ENCODE results near the gene KCTD13.

GRCh38 chr16:29947897-29948296, 21.9 kb upstream of the KCTD13 start:
- no peak for TF ChIP-seq SP1 (IDR thresholded peaks at IDR 0.05; ENCODE audit: low read depth, low read length)
- no peak for TF ChIP-seq SIN3A (conservative IDR thresholded peaks at IDR 0.05 in 1 of 2, IDR thresholded peaks at IDR 0.05 in 1 of 2; ENCODE audit: low read depth in 1 of 2, low read length in 2 of 2)
- TF ChIP-seq CTCF (IDR thresholded peaks at IDR 0.05; ENCODE audit: control extremely low read depth in 1 of 3, insufficient read depth in 1 of 3, low read depth in 1 of 3, low read length in 3 of 3) = no peak
- TF ChIP-seq RFX5 (IDR thresholded peaks at IDR 0.05; ENCODE audit: borderline replicate concordance, low read depth, low read length) = no peak

Measured in H1 (cell line).